TTC549 (cell line): Measurements from ENCODE around the gene PKD2L1.
"Not testable (repeated sequence)": the region's sequence is repeated elsewhere in the genome, so short reads cannot be mapped to it uniquely, and the experiment has no call there.

Experiments
- FAIRE-seq: peaks from 2 replicates; lab custom pipeline; 2012; peaks lifted over from hg19 to GRCh38; lab: Jason Lieb, UNC

Gene PKD2L1

DNA sequence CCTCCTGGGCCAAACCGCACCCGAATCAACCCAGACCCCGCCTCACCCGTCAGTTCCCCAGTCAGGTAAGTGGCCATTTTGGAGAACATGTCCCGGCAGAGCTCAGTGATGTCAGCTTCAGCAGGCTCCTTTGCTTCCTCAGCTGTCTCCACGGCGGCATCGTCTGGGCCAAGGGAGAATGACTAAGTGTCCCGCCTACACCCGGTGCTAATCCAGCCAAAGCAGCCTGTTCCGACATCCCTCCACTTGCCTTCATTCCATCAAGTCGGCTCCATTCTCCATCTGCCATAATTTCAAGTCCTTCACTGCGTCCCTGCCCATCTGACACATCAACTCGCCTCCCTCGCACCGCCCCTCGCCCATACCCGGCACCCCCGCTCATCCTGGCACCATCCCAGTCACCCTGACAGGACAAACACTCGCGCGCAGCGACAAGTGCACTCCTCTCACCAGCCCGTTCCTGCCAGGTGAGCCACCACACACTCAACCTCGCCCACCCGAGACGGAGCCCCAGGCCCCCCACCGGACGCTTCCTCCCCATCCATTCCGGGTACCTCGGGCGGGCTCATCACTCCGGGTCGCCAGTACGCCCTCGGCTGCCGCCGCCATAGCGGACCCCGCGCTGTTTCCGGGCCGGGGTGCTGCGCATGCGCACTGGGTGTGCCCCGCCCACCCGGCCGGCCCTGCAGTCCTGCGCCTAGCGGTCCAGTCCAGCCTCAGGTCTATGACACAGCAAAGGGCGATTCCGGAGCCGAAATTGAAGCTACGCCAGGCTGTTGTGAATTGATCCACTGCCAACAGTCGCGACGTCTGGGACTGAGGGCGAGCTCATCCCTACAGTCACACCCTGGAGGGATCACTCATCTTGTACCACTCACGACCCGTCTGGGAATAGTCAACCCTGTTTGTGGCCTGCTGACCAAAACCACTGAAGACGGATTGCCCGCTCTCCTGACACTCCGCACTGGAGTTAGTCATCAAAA, 43.7 kb downstream of the PKD2L1 start, which contains the start of gene BLOC1S2:
Gene BLOC1S2, minus strand, starts transcription at position 630 of the 983 bp plus-strand sequence. Its CDS starts 21 bp downstream, at position 609.
- no peak for FAIRE-seq

DNA sequence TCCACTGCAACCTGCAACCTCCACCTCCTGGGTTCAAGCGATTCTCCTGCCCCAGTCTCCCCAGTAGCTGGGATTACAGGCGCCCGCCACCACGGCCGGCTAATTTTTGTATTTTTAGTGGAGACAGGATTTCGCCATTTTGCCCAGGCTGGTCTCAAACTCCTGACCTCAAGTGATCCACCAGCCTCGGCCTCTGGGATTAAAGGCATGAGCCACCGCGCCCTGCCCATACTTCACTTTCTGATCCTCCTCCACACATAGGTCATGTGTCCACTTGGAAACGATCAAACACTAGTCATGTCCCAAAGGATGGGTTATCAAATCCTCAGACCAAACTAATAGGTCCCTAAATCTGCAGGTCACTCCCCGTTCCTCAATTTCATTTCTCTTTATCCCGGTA, 44.7 kb downstream of the PKD2L1 start:
- not testable (repeated sequence) for FAIRE-seq

DNA sequence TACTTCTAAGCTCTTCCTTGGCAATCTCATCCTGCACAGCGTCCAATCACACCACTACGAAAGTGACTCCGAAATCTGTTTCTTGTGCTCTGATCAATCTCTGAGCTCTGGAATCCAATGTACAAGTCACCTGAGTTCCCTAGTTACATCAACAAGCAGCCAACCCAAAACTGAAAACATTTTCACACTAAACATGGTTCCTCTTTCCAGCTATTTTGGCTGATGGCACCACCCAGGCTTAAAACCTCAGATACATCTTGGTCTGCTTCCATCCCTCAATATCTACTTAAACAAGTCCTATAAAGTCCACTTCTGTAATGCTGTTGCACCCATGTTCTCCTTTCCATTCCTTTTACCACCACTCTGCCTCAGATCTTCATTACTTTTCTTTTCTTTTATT, 47.1 kb downstream of the PKD2L1 start:
- no peak for FAIRE-seq

DNA sequence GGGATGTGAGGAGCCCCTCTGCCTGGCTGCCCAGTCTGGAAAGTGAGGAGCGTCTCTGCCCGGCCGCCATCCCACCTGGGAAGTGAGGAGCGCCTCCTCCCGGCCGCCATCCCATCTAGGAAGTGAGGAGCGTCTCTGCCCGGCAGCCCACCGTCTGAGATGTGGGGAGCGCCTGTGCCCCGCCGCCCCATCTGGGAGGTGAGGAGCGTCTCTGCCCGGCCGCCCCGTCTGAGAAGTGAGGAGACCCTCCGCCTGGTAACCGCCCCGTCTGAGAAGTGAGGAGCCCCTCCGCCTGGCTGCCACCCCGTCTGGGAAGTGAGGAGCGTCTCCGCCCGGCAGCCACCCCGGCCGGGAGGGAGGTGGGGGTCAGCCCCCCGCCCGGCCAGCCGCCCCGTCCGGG, 53.1 kb downstream of the PKD2L1 start:
- not testable (repeated sequence) for FAIRE-seq

DNA sequence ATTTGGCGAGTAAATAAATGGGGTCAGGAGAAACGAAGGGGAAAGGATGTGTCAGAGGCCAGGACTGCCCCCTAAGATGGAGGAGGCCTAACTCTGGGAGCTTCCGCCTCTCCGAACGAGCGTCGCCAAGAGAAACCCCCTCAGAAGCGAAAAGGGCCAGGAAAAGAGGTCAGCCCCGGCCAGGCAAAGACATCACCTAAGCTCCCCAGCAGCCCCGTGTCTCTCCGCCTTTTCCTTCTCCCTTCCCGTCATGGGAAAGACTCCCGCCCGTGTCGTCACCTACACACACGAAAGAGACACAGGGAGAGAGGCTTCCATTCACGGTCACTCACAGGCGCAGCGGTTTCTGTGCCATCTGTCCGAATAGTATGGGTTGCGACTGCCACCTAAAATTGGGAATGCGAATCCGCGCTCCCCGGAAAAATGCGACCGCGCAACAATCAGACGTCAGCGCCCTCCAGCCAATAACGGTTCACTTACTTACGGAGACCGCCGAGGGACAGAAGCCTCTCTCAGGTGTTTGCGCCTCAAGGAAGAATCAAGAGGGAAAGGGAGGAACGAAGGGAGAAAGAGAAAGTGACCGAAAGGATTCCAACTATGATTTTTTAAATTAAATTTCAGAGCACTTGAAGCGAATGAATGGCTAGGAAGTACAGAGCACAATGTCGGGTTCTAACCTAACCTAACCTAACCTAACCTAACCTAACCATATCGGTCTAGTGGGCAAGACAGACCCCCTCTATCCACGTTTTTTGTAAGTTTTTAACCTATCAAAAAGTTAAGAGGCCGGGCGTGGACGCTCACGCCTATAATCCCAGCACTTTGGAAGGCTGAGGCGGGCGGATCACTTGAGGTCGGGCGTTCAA, 62.6 kb downstream of the PKD2L1 start, which contains the start of gene CWF19L1:
Gene CWF19L1, minus strand, starts transcription at position 400 of the 866 bp plus-strand sequence. Its CDS starts 45 bp downstream, at position 355.
- FAIRE-seq = peak; percentile 84

DNA sequence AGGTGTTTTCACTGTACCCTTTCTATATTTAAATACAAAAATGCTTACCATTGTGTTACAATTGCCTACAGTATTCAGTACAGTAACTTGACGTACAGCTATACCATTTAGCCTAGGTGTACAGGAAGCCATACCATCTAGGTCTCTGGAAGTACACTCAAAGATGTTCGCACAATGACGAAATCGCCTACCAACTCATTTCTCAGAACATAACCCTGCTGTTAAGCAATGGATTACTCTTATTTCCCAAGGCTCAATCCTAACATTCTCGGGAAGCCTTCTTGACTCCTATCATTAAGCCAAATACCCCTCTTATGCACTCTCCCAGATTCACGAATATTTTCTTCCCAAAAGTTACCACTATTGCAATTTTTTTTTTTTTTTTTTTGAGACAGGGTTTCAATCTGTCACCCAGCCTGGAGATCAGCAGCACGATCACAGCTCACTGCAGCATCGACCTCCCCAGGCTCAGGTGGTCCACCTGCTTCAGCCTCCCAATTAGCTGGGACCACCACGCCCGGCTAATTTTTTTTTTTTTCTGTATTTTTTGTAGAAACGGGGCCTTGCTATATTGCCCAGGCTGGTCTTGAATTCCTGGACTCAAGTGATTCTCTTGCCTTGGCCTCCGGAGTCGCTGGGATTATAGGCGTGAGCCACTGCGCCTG, 64.1 kb downstream of the PKD2L1 start:
- no peak for FAIRE-seq

DNA sequence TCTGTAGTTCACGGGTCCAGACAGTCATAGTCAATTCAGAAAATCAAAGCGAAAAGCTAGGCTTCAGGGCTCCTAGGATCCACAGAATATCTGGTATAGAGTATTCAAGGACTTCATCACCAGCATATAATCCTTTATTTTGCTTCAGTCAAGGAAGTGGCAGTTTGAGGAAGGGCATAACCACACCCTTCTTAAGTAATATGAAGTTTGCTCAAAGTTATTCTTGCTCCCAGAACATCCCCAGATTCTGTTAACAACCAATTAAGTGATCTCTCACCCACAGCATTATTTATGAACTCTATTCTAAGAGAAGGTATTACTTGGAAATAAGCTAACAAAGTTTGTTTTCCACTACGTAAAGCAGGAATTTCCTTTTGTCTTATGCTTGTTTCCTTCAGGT, 75.8 kb downstream of the PKD2L1 start:
- FAIRE-seq = no peak

DNA sequence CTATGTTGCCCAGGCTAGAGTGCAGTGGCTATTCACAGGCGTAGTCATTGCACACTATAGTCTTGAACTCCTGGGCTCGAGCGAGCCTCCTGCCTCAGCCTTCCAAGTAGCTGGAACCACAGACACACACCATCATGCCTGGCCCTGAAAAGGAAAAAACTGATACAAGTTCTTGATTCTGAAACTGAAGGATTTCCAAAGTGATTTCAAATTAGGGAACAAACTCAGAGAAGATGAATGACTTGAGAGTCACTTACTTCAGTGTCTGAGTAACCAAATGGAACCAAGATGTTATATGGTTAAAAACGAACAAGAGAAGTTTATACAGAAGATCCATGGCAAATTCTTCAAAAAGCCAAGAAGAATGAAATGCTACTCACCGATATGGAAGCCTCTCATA, 77.0 kb downstream of the PKD2L1 start:
- FAIRE-seq = no peak

DNA sequence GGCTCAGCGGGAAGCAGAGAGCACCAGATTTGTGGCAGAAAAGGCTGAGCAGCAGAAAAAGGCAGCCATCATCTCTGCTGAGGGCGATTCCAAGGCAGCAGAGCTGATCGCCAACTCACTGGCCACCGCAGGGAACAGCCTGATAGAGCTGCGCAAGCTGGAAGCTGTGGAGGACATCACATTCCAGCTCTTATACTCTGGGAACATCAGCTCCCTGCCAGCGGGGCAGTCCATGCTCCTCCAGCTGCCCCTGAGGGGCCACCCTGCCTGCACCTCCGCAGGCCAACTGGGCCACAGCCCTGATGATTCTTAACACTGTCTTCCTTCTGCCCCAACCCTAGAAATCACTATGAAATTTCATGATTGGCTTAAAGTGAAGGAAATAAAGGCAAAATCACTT, 81.2 kb downstream of the PKD2L1 start:
- no peak for FAIRE-seq

DNA sequence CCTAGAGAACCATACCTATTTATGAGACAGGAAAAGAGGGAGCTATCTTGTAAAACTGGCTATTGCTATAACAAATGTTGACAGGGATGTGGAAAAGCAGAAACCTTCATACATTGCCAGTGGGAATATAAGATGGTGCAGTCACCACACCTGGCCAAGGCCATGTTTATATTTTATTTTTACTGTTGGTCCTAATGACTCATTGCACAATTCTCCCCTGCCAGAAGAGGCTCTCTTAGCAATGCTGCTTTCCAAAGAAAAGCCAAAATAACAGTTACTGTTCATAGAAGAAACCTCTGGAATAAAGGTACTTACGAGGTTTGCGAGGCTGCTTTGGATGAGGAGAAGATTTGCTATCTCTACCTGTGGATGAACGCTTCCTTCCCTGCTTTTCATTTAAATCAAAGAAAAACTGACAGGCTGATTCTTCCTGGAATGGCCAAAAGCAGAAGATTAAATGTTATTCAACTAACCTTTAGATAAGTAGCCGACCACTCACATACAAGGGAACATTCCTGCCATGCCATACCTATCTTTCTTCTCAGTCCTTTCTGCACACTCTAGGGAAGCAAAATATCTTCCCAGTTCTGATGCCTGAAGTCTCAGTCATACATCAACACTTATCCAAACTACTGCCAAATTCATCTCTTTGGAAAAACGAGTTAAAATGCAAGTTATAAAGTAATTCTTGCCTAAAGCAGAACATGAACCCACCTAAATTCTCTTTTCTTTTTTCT, 84.4 kb downstream of the PKD2L1 start:
- no peak for FAIRE-seq

DNA sequence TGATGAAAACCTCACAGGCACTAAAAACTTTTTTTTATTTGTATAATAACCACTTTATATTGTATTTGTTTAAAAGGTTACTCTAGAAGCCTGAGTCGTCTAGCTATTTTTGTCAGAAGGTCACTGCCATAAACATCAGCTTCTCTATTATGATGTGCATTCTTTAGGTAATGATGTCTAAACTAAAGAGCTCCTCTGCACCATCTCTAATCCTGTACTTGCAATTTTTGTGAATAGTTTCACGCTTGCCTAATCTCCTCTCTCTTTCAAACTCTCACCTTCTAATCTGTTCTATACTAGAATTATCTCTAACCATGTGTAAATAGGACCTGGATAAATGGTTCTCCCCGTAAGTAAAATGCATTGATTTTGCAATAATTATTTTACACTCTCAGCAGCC, 90.2 kb downstream of the PKD2L1 start:
- no peak for FAIRE-seq

DNA sequence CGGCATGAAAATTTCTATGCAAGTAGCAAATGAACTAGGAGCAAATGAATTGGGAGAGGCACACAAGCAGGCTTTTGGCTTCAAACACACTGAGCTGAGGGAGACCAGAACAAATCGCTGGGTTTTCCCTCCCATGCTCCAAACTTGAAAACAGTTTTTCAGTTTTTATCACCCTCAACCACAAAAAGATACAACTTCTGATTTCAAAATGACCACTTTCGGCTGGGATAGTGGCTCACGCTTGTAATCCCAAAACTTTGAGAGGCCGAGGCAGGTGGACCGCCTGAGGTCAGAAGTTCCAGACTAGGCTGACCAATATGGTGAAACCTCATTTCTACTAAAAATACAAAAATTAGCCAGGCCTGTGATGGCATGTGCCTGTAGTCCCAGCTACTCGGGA, 91.6 kb downstream of the PKD2L1 start:
- FAIRE-seq = no peak
